ENCODE results near the gene AADAC.
"Not testable (repeated sequence)": the region's sequence is repeated elsewhere in the genome, so short reads cannot be mapped to it uniquely, and the experiment has no call there.

Gene AADAC

DNA sequence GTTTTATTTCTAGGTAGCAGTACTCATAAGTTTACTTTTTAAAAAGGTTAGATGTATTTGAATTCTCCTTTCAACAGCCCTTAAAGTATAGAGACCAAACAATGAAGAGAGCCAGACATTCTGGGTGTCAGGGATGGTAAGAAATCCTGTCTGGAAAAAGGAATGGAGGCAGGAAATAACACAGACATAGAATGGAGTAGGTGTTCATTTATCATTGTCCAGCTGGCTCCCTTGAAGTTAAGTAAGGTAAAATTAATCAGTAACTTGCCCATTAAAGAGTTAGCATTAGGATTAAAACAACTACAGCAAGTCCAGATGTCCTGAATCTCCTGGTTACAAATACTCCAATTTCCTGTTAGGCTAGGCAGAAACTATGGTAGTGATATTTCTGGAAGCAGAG is 46.0 kb downstream of the AADAC start:
- no peak for DNase-seq

DNA sequence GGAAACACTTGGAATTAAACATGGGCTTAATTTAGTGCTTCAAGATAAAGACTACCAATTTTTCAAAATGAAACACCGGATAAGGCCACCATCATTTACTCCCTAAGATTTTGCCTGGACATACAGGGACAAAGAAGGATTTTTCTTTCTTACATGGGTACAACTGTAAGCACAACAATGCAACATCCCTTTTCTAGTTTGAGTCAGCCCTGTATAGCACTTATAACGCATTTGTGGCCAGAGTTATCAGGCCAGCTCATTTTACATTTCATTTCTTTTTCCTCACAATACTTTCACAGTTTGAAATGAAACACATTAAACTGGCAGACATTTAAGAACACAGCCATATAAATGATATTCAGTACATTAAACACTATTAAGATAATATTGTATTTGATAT is 49.7 kb downstream of the AADAC start:
- no peak for DNase-seq

DNA sequence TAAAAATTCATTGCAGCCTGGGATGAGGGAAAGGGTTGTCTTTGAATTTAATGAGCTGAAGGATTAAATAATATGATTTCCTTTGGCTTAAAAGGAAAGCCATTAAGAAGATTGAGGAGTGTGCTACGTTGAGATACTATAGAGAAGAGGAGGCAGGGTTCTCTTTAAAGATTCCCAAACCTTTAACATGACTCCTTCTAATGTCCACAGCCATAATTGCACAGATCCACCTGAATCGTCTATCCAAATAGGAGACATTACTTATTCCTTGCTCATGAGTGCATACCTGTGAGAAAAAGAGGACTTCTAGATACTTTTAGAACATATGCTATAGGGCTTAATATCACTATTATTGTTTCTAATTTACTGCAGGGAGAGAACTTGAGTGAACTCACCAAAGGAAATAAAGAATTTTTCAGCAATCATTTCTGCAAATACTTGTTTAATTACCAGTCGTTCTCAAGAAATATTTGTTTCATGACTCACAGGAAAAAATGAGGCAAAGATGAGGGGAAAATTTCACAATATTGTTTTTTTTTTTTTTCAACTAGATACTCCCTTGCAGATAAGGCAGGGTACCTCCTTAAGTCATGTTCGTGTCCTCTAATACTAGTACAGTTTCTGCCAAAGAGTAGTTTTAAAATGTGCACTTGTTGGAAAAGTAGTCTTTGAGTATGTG is 50.6 kb downstream of the AADAC start:
- DNase-seq, result no peak

DNA sequence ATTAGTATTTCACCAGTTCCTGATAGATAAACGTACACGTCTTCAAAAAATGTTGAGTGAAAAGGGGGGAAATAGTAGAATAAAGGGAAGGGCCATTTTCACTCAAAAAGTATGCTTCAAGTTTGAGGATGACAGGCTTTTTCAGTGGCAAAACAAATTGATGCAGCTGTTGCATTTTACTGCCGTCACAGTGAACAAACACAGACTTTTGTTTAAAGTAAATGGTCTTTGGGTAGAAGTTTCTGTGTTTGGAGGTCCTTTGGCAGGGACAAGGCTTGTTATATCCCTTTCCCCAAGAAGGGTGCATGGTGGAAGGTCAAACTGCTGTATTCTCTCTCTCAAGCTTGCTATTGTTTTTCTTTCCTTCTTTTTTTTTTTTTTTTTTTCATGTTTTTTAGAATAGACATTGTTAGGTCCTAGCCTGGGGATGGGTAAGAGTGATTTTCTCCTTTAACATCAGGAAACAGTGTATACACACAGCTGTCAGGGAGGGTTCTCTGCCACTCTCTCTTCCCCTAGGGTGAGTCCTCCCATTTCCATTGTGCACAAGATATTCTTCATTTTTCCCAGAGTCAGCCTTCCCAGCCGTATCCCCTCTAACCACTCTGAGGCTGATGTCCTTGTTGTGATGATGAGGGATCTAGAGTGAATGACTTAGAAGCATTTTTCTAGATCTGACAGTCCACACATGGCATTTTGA is 52.9 kb downstream of the AADAC start:
- DNase-seq, result no peak

DNA sequence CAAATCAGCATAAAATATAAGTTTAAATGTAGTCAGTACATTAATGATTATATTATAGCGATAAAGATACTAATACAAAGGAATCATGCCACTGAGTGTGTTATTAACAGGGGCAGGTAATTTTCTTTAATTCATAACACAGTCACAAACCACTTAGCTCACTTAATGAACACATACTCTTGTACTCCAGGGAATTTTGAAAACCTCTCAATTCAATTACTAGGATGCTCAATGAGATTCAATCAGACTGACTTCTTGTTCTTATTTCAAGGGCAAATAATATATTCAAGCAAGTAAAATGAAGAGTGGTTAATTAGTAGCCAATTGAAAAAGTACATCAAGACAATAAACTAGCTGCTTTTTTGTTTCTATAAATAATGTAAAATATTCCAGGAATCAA is 53.8 kb downstream of the AADAC start:
- DNase-seq, result no peak

DNA sequence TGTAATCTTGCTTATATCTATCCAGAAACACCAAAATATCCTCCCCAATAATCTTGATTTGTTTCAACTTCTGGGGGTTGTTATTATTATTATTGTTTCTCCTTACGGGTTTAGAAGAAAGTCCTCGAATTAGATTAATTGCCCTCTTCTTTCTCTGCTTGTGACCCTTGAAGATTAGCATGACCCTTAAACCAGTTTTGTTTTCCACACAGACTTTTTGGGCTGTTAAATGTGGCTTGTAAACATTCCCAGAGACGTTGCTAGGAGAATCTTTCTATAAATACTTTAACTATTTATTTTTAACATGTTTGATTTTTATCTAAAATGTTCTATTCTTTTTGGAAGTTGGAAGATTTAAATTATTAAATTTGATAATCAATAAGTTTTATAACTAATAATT is 55.3 kb downstream of the AADAC start:
- DNase-seq, result no peak

DNA sequence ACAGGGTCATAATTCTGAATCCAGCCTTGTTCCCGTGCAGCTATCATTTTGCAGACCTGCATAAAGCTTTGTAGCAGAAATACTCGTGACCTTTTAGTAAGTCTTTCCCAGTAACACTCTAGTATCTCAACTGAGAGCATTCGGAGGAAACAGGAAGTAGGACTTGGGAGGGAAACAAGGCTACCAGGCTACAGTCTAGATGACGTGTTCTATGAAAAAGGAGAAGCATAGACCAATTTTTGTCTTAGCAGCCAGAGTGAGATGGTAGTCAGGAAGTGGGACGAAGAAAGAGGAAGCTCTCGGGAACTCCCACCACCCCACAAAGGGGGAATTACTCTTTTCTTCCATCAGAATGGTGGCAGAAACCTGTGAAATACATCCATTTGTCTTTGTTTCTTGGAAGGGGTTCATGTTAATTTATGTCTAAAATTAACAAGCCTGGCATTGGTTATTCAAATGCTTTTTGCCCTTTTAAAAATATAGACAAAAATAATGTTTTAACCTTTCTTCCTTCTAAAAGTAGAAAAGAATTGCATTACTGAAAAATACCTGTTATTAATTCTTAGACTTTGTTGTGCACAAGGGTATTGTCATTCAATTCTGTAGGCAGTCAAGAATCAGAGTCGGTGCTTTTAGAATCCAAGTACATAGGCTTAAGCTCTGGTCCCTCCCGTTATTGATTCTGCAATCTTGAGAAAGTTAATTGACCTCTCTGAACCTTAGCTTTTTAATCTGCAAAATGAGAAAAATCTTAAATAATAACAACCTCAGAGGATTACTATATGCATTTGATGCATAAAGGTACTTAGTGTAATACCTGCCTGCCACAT is 57.9 kb downstream of the AADAC start:
- DNase-seq, result no peak

DNA sequence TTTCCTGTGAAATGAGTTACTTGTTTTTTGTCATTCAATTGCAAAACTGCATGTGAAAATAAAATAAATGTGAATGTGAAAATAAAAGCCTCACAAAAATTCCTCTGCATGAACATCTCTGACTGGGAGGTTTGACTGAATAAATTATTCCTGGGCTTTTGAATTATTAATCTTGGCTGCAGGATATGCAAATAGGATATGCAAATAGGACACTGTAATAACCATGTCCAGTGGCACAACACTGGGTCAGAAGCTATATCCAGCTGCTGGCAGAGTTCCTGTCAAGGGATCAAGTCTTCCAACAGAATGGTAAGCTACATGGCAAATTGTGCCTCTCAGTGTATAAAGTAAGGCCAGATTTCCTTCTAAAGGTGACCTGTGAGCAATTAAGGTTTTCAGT is 59.5 kb downstream of the AADAC start, which contains the start of gene SUCNR1:
SUCNR1 (plus strand) TSS at position 246 of the 400 bp plus-strand sequence. CDS start 6,250 bp downstream, outside the sequence.
- no peak for DNase-seq

DNA sequence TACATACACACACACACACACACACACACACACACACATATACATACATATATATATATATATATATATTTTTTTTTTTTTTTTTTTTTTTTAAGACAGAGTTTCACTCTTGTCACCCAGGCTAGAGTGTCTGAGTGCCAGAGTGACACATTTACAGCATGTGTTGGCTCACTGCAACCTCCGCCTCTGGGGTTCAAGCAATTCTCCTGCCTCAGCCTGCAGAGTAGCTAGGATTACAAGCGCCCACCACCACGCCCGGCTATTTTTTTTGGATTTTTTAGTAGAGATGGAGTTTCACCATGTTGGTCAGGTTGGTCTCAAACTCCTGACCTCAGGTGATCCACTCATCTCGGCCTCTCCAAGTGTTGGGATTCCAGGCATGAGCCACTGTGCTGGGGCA is 60.2 kb downstream of the AADAC start:
- not testable (repeated sequence) for DNase-seq

DNA sequence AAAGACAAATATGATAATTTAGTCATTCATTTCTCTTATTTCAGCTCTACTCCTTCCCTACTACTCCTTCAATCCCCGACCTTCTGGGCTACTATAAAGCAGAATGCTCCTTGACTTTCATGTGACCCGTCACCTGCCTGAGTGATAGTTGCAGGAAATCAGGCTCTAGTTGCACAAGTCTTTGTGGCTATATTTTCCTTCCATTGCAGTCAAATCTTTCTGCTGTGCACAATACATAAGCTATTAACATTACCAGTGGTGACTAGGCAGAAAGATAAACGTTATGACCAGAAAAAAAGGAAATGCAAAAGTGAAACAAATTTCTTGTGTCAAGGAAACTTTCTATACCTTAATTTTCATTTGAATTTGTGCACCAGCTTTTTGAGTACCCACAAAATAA is 61.8 kb downstream of the AADAC start:
- DNase-seq, result no peak

DNA sequence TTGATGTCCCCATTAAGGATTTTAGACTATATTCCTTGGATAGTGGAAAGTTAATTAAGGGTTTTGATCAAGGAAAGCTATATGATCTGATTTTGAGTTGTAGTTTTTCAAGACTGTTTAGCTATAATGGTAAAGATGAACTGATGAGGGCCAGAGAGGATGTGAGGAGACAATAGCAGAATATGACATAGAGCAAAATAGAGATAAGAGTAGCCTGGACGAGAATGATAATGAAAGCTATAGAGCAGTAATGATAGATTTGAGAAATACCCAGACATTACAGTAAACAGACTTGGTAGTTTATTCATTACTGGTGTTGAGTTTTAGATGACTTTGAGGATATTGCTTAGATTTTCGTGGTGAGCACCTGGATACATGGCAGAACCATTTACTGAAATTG is 63.4 kb downstream of the AADAC start:
- no peak for DNase-seq
